ENCODE results near the gene SOS2. TPM values are rescaled to one million over a fixed set of nuclear protein-coding genes. Genes with fewer than 3 reads are reported as not detected.

Gene SOS2
- total and polyA plus RNA-seq, 4 experiments from 2014 or later = 7.4 to 43.4 (median 29.7) TPM

- ChIA-PET POLR2A (ENCODE audit: partially characterized antibody) (interaction anchor here (1.0 kb wide), 1 partner anchor 260 kb away, joined by 3 read pairs; no protein-coding TSS in a partner anchor), CTCF (ENCODE audit: partially characterized antibody) (no interaction called here)
- peaks cover under 1% of the 10 kb centered on the region for H3K4me1 ChIP-seq (ENCODE audit: insufficient read depth, low read length)
- no peak overlapping the region for H3K27ac ChIP-seq (ENCODE audit: low read depth, low read length)
- no peak overlapping the region for H3K4me3 Mint-ChIP-seq
- H3K27ac Mint-ChIP-seq = peak overlapping the region in 1 of 7 donors; percentile 46
- no peaks in the 10 kb centered on the region for H3K27me3 ChIP-seq (ENCODE audit: insufficient read depth, low read length)
- no peaks in the 10 kb centered on the region for H3K9me3 ChIP-seq (ENCODE audit: control insufficient read depth in 1 of 2, low read length in 2 of 2)
- H3K27me3 Mint-ChIP-seq = no peaks in the 10 kb centered on the region
- H3K4me3 ChIP-seq (ENCODE audit: low read length in 2 of 2) = no peak overlapping the region
- peaks cover 22 to 35% of the 10 kb centered on the region in 2 donors for H3K36me3 Mint-ChIP-seq
- H3K9me3 Mint-ChIP-seq = peaks cover 0 to 1% (median 0%) of the 10 kb centered on the region in 8 donors
- intact Hi-C loops (cut with micrococcal nuclease) = no loop called here
- peaks cover 12% of the 10 kb centered on the region for H3K36me3 ChIP-seq (ENCODE audit: insufficient read depth, low read length)
- peaks cover 0 to 3% (median 0%) of the 10 kb centered on the region in 4 donors for H3K4me1 Mint-ChIP-seq
- no peak for DNase-seq
Observed at GRCh38 chr14:50122291-50122690, 109.1 kb downstream of the SOS2 start.

- H3K27me3 Mint-ChIP-seq = no peaks in the 10 kb centered on the region
- no peak overlapping the region for H3K27ac ChIP-seq (ENCODE audit: low read depth, low read length)
- ChIA-PET POLR2A (ENCODE audit: partially characterized antibody) (interaction anchor here (0.8 kb wide), 1 partner anchor 269 kb away, joined by 3 read pairs; the partner anchor contains the start of gene NEMF), CTCF (ENCODE audit: partially characterized antibody) (no interaction called here)
- H3K4me3 ChIP-seq (ENCODE audit: low read length in 2 of 2) = no peak overlapping the region
- peak overlapping the region in 1 of 7 donors; percentile 30 for H3K27ac Mint-ChIP-seq
- no peaks in the 10 kb centered on the region for H3K9me3 ChIP-seq (ENCODE audit: control insufficient read depth in 1 of 2, low read length in 2 of 2)
- H3K4me1 Mint-ChIP-seq = peaks cover 4 to 7% (median 5%) of the 10 kb centered on the region in 4 donors
- peaks cover 9% of the 10 kb centered on the region for H3K4me1 ChIP-seq (ENCODE audit: insufficient read depth, low read length)
- no peaks in the 10 kb centered on the region for H3K27me3 ChIP-seq (ENCODE audit: insufficient read depth, low read length)
- H3K36me3 ChIP-seq (ENCODE audit: insufficient read depth, low read length) = peaks cover 12% of the 10 kb centered on the region
- peaks cover 25 to 32% of the 10 kb centered on the region in 2 donors for H3K36me3 Mint-ChIP-seq
- H3K9me3 Mint-ChIP-seq = peaks cover 0 to 1% (median 0%) of the 10 kb centered on the region in 8 donors
- intact Hi-C loops (cut with micrococcal nuclease) = no loop called here
- DNase-seq = no peak
- H3K4me3 Mint-ChIP-seq = no peak overlapping the region
Observed at GRCh38 chr14:50121486-50121885, 109.9 kb downstream of the SOS2 start.

- peak overlapping the region in 6 of 7 donors; percentile 41 to 92 (median 64) for H3K27ac Mint-ChIP-seq
- Histone ChIP-seq H3K9me3 (ENCODE audit: control insufficient read depth in 1 of 2, low read length in 2 of 2) (no peaks in the 10 kb centered on the region), H3K4me3 (ENCODE audit: low read length in 2 of 2) (no peak overlapping the region), H3K36me3 (ENCODE audit: insufficient read depth, low read length) (peaks cover 14% of the 10 kb centered on the region), H3K27me3 (ENCODE audit: insufficient read depth, low read length) (no peaks in the 10 kb centered on the region), H3K27ac (ENCODE audit: low read depth, low read length) (peak overlapping the region; percentile 93), H3K4me1 (ENCODE audit: insufficient read depth, low read length) (peaks cover 34% of the 10 kb centered on the region)
- no peak for DNase-seq
- POLR2A ChIA-PET (ENCODE audit: partially characterized antibody) = interaction anchor here (1.3 to 3.3 kb wide), 11 partner anchors 30 to 531 kb away, joined by 4 to 77 read pairs (median 7); partner anchors contain the start of genes ARF6, MGAT2, NEMF and RPL36AL
- peaks cover 16 to 31% of the 10 kb centered on the region in 2 donors for H3K36me3 Mint-ChIP-seq
- peak overlapping the region in 1 of 8 donors; percentile 15 for H3K4me3 Mint-ChIP-seq
- intact Hi-C loops (cut with micrococcal nuclease) = loop anchor here (2.0 kb wide), 4 partner anchors 195 to 531 kb away; partner anchors contain the start of genes DMAC2L, KLHDC2, L2HGDH and MAP4K5
- peaks cover 10 to 32% (median 23%) of the 10 kb centered on the region in 4 donors for H3K4me1 Mint-ChIP-seq
- H3K27me3 Mint-ChIP-seq = no peaks in the 10 kb centered on the region
- CTCF ChIA-PET (ENCODE audit: partially characterized antibody) = interaction anchor here (0.6 to 2.8 kb wide), 10 partner anchors 10 to 349 kb away, joined by 3 to 30 read pairs (median 4); partner anchors contain the start of genes DMAC2L, L2HGDH and NEMF
- peaks cover 0 to 1% (median 0%) of the 10 kb centered on the region in 8 donors for H3K9me3 Mint-ChIP-seq
Observed at GRCh38 chr14:50117456-50117855, 113.9 kb downstream of the SOS2 start.

- no peak for DNase-seq
- H3K4me1 Mint-ChIP-seq = peaks cover 10 to 32% (median 23%) of the 10 kb centered on the region in 4 donors
- intact Hi-C loops (cut with micrococcal nuclease) = loop anchor here (1.0 to 2.0 kb wide), 7 partner anchors 114 to 530 kb away; partner anchors contain the start of genes DMAC2L, KLHDC2, L2HGDH and MAP4K5
- Histone ChIP-seq H3K4me3 (ENCODE audit: low read length in 2 of 2) (peak overlapping the region in 1 of 2 donors; percentile 65), H3K4me1 (ENCODE audit: insufficient read depth, low read length) (peaks cover 34% of the 10 kb centered on the region), H3K36me3 (ENCODE audit: insufficient read depth, low read length) (peaks cover 19% of the 10 kb centered on the region), H3K27me3 (ENCODE audit: insufficient read depth, low read length) (no peaks in the 10 kb centered on the region), H3K27ac (ENCODE audit: low read depth, low read length) (peak overlapping the region; percentile 93), H3K9me3 (ENCODE audit: control insufficient read depth in 1 of 2, low read length in 2 of 2) (no peaks in the 10 kb centered on the region)
- peak overlapping the region; percentile 97 to 98 (median 98) for H3K4me3 Mint-ChIP-seq
- no peaks in the 10 kb centered on the region for H3K27me3 Mint-ChIP-seq
- ChIA-PET CTCF (ENCODE audit: partially characterized antibody) (interaction anchor here (0.6 to 2.8 kb wide), 12 partner anchors 9 to 350 kb away, joined by 3 to 30 read pairs (median 4); partner anchors contain the start of genes DMAC2L, KLHDC2, L2HGDH and NEMF), POLR2A (ENCODE audit: partially characterized antibody) (interaction anchor here (0.6 to 3.3 kb wide), 32 partner anchors 8 to 532 kb away, joined by 3 to 77 read pairs (median 6); partner anchors contain the start of genes ARF6, DMAC2L, DNAAF2 and KLHDC1)
- H3K27ac Mint-ChIP-seq = peak overlapping the region; percentile 96 to 100 (median 99)
- peaks cover 0 to 1% (median 0%) of the 10 kb centered on the region in 8 donors for H3K9me3 Mint-ChIP-seq
- peaks cover 16 to 35% of the 10 kb centered on the region in 2 donors for H3K36me3 Mint-ChIP-seq
Observed at GRCh38 chr14:50116966-50117365, 114.4 kb downstream of the SOS2 start.

- peak within 1 kb of the TSS; percentile 97 to 98 (median 98) for H3K4me3 Mint-ChIP-seq
- H3K9me3 ChIP-seq (ENCODE audit: control insufficient read depth in 1 of 2, low read length in 2 of 2) = no peaks in the 10 kb centered on the region
- peaks cover 0 to 1% (median 0%) of the 10 kb centered on the region in 8 donors for H3K9me3 Mint-ChIP-seq
- no peaks in the 10 kb centered on the region for H3K27me3 Mint-ChIP-seq
- no peaks in the 10 kb centered on the region for H3K27me3 ChIP-seq (ENCODE audit: insufficient read depth, low read length)
- peak within 1 kb of the TSS; percentile 65 to 69 for H3K4me3 ChIP-seq (ENCODE audit: low read length in 2 of 2)
- intact Hi-C loops (cut with micrococcal nuclease) = loop anchor here (1.0 to 2.0 kb wide), 7 partner anchors 115 to 530 kb away; partner anchors contain the start of genes DMAC2L, KLHDC2, L2HGDH and MAP4K5
- peaks cover 34% of the 10 kb centered on the region for H3K4me1 ChIP-seq (ENCODE audit: insufficient read depth, low read length)
- H3K36me3 Mint-ChIP-seq = peaks cover 14 to 40% of the 10 kb centered on the region in 2 donors
- H3K27ac ChIP-seq (ENCODE audit: low read depth, low read length) = peak within 1 kb of the TSS; percentile 93
- H3K4me1 Mint-ChIP-seq = peaks cover 10 to 32% (median 23%) of the 10 kb centered on the region in 4 donors
- H3K27ac Mint-ChIP-seq = peak within 1 kb of the TSS; percentile 96 to 100 (median 99)
- peak; percentile 93 to 96 (median 95) for DNase-seq
- POLR2A ChIA-PET (ENCODE audit: partially characterized antibody) = interaction anchor here (0.6 to 3.3 kb wide), 37 partner anchors 8 to 531 kb away, joined by 3 to 77 read pairs (median 5); partner anchors contain the start of genes ARF6, DMAC2L, DNAAF2 and KLHDC1
- peaks cover 25% of the 10 kb centered on the region for H3K36me3 ChIP-seq (ENCODE audit: insufficient read depth, low read length)
- CTCF ChIA-PET (ENCODE audit: partially characterized antibody) = interaction anchor here (0.9 to 2.8 kb wide), 13 partner anchors 9 to 482 kb away, joined by 3 to 30 read pairs (median 4); partner anchors contain the start of genes DMAC2L, KLHDC2, L2HGDH and NEMF
Observed at GRCh38 chr14:50116181-50116956, 115.0 kb downstream of the SOS2 start, which contains the start of gene VCPKMT. Gene VCPKMT, minus strand, starts transcription at chr14:50116572. Its CDS starts 20 bp downstream, at chr14:50116552.

- CTCF ChIA-PET (ENCODE audit: partially characterized antibody) = interaction anchor here (0.7 to 4.6 kb wide), 5 partner anchors 9 to 261 kb away, joined by 3 to 39 read pairs (median 10); partner anchors contain the start of gene NEMF
- Mint-ChIP-seq H3K4me3 (peak overlapping the region in 1 of 8 donors; percentile 21), H3K36me3 (peaks cover 22 to 63% of the 10 kb centered on the region in 2 donors), H3K27me3 (no peaks in the 10 kb centered on the region), H3K4me1 (peaks cover 12 to 37% (median 28%) of the 10 kb centered on the region in 4 donors), H3K27ac (peak overlapping the region in 4 of 7 donors; percentile 42 to 96 (median 64)), H3K9me3 (peaks cover 0 to 1% (median 0%) of the 10 kb centered on the region in 8 donors)
- intact Hi-C loops (cut with micrococcal nuclease) = no loop called here
- peaks cover 34% of the 10 kb centered on the region for H3K4me1 ChIP-seq (ENCODE audit: insufficient read depth, low read length)
- peaks cover 41% of the 10 kb centered on the region for H3K36me3 ChIP-seq (ENCODE audit: insufficient read depth, low read length)
- no peaks in the 10 kb centered on the region for H3K27me3 ChIP-seq (ENCODE audit: insufficient read depth, low read length)
- DNase-seq = no peak
- no peaks in the 10 kb centered on the region for H3K9me3 ChIP-seq (ENCODE audit: control insufficient read depth in 1 of 2, low read length in 2 of 2)
- peak overlapping the region; percentile 25 for H3K27ac ChIP-seq (ENCODE audit: low read depth, low read length)
- H3K4me3 ChIP-seq (ENCODE audit: low read length in 2 of 2) = no peak overlapping the region
- POLR2A ChIA-PET (ENCODE audit: partially characterized antibody) = interaction anchor here (0.6 to 4.6 kb wide), 7 partner anchors 31 to 346 kb away, joined by 3 to 33 read pairs (median 4); partner anchors contain the start of gene KLHDC2
Observed at GRCh38 chr14:50113381-50114035, 117.9 kb downstream of the SOS2 start.
